ENCODE results near the gene SLC23A2. TPM values are rescaled to one million over a fixed set of nuclear protein-coding genes. Genes with fewer than 3 reads are reported as not detected.

Gene SLC23A2
- total and polyA plus RNA-seq, 2 donors: 5.7 to 8.6 TPM

Other genes starting within 250 kb of the SLC23A2 start
- 36.1 TPM for gene RASSF2, start 177.9 kb downstream of the SLC23A2 start, total RNA-seq
- gene RASSF2, start 177.9 kb downstream of the SLC23A2 start, polyA plus RNA-seq: 25.7 TPM
- 83.5 TPM for gene TMEM230, start 111.6 kb upstream of the SLC23A2 start, total RNA-seq
- gene TMEM230, start 111.6 kb upstream of the SLC23A2 start, polyA plus RNA-seq: 162 TPM
- gene PCNA, start 118.4 kb upstream of the SLC23A2 start, total RNA-seq: 330 TPM
- 75.4 TPM for gene PCNA, start 118.4 kb upstream of the SLC23A2 start, polyA plus RNA-seq
- 18.9 TPM for gene CDS2, start 125.5 kb upstream of the SLC23A2 start, total RNA-seq
- gene CDS2, start 125.5 kb upstream of the SLC23A2 start, polyA plus RNA-seq: 13.4 TPM

Data from thymus (tissue), 2 donors.